ENCODE measurements around the gene NSUN3. TPM values are rescaled to one million over a fixed set of nuclear protein-coding genes. Genes with fewer than 3 reads are reported as not detected.

The NSUN3 gene
- total and polyA plus RNA-seq, 2 of the 8 experiments (the other 6 are each of a cell fraction or from before 2014, with no cell fraction given): 2.1 to 5.1 TPM

DNA sequence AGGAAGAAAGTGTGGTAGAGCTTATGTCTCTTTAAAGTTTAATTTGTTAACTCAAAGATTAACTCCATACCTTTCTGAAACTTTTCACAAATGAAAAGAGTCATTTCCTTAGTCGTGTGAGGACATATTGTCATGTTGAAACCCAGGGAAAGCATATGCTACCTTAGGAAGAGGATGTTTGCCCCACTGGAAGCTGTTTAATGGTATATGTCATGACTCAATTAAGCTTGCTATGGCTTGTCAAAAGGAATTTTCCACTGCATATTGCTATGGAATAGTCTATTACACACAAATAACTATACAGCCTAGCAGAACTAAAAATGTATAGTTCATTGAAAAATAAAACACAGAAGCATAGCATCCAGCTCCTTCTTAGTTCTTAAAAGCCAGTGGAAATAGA is 69.9 kb downstream of the NSUN3 start:
- Histone ChIP-seq H3K27ac (ENCODE audit: low read depth, low read length) (no peak overlapping the region), H3K9me3 (ENCODE audit: insufficient read depth in 2 of 2, low read depth in 1 of 2, low read length in 1 of 2) (no peaks in the 10 kb centered on the region), H3K27me3 (replicated peaks in 1 of 4; ENCODE audit: control insufficient read depth in 3 of 4, extremely low read depth in 1 of 4, insufficient read depth in 3 of 4, low read length in 3 of 4) (no peaks in the 10 kb centered on the region), H2BK15ac (ENCODE audit: low read length) (no peak overlapping the region), H2AFZ (ENCODE audit: low read length) (no peak overlapping the region), H3K4me2 (ENCODE audit: insufficient read depth in 1 of 2, low read depth in 2 of 2, low read length in 2 of 2) (no peak overlapping the region), H3K9ac (replicated peaks in 1 of 4; ENCODE audit: extremely low read depth in 1 of 4, low read depth in 3 of 4, low read length in 3 of 4) (no peak overlapping the region), H3K23ac (ENCODE audit: insufficient read length) (no peak overlapping the region), H3K4me3 (ENCODE audit: extremely low read depth in 1 of 4, insufficient read depth in 2 of 4, low read depth in 3 of 4, low read length in 4 of 4) (no peak overlapping the region), H4K20me1 (replicated peaks in 1 of 2; ENCODE audit: control insufficient read depth in 1 of 2, insufficient read depth in 2 of 2, low read length in 2 of 2) (no peaks in the 10 kb centered on the region), H3K79me1 (ENCODE audit: low read depth, low read length) (no peaks in the 10 kb centered on the region), H3K23me2 (ENCODE audit: low read depth, low read length) (no peaks in the 10 kb centered on the region; the same call in 1 of the 2 replicates), H3K36me3 (ENCODE audit: control insufficient read depth in 2 of 4, insufficient read depth in 4 of 4, low read length in 3 of 4) (no peaks in the 10 kb centered on the region), H4K5ac (ENCODE audit: insufficient read length, low read depth, low read length) (no peak overlapping the region), H3K56ac (replicated peaks; ENCODE audit: insufficient read length, low read depth, low read length) (no peak overlapping the region), H3K79me2 (ENCODE audit: control insufficient read depth in 1 of 2, insufficient read depth in 2 of 2, low read length in 2 of 2) (no peaks in the 10 kb centered on the region), H4K8ac (ENCODE audit: extremely low read depth, insufficient read depth, low read length) (no peak overlapping the region), H2AK5ac (ENCODE audit: low read depth, low read length) (no peak overlapping the region), H2BK12ac (ENCODE audit: low read depth, low read length) (no peak overlapping the region), H2BK5ac (ENCODE audit: low read depth, low read length) (no peak overlapping the region), H3K4me1 (replicated peaks in 1 of 4; ENCODE audit: control insufficient read depth in 3 of 4, insufficient read depth in 4 of 4, low read length in 3 of 4) (peaks cover 0 to 3% (median 2%) of the 10 kb centered on the region in 4 experiments; a peak in 4 of 7 replicates), H2BK20ac (ENCODE audit: low read length) (no peak overlapping the region), H4K91ac (replicated peaks; ENCODE audit: insufficient read length, low read length) (no peak overlapping the region), H3K4ac (replicated peaks; ENCODE audit: insufficient read length, low read depth, low read length) (no peak overlapping the region), H3K18ac (ENCODE audit: extremely low read depth, low read length) (no peak overlapping the region), H2BK120ac (replicated peaks; ENCODE audit: low read depth, low read length) (no peak overlapping the region), H3K14ac (ENCODE audit: insufficient read length) (no peak overlapping the region)
- TF ChIP-seq HDAC2 (IDR thresholded peaks at IDR 0.05; ENCODE audit: borderline replicate concordance in 1 of 2, low read depth in 2 of 2, low read length in 2 of 2) (no peak), TAF7 (optimal IDR thresholded peaks at IDR 0.05; ENCODE audit: borderline replicate concordance, low read depth, low read length) (no peak), MAFK (IDR thresholded peaks at IDR 0.05; ENCODE audit: low read depth, low read length) (no peak), GABPA (IDR thresholded peaks at IDR 0.05; ENCODE audit: borderline replicate concordance, insufficient read depth, low read length) (no peak), TEAD4 (IDR thresholded peaks at IDR 0.05; ENCODE audit: low read depth, low read length) (no peak), RNF2 (IDR thresholded peaks at IDR 0.05; ENCODE audit: borderline replicate concordance, low read depth, low read length, missing control alignments, poor library complexity, severe bottlenecking) (no peak), NANOG (IDR thresholded peaks at IDR 0.05; ENCODE audit: insufficient read depth, low read depth, low read length, poor library complexity, severe bottlenecking) (no peak), BRCA1 (IDR thresholded peaks at IDR 0.05; ENCODE audit: low read depth, low read length) (no peak)
- ChIA-PET POLR2A (ENCODE audit: partially characterized antibody) (no interaction called here), CTCF (ENCODE audit: partially characterized antibody) (interaction anchor here (1.6 to 2.5 kb wide), 2 partner anchors 18 to 101 kb away, joined by 4 to 8 read pairs; no protein-coding TSS in a partner anchor)
- WGBS, 2 experiments (ENCODE audit: extremely low coverage in 1 of 2, insufficient coverage in 1 of 2, insufficient read length in 1 of 2, insufficient replicate concordance in 2 of 2, low coverage in 1 of 2, low lambda C conversion rate in 2 of 2, missing lambda C conversion rate in 1 of 2): 4% methylated on average over 1 of the region's 1 CpG; no CpG with 5 or more reads in 1 of the 2 experiments
- no peak for FAIRE-seq
- DNase-seq (ENCODE audit: low read depth in 1 of 2, low spot score in 2 of 2): no peak
